A549 (cell line): Measurements from ENCODE around the gene PAFAH2.

ENCODE experiments used
- CEBPB ChIP-seq, 2 experiments: fragments of >200 bp in 1 of 2; sonication (Bioruptor Twin) in 1 of 2; formaldehyde crosslinking in 1 of 2; IDR thresholded peaks; 2 replicates each; pipeline ENCODE4 v1.6.1; 2012 to 2016
- CTCF ChIP-seq: fragments of >200 bp; sonication (Bioruptor Twin); formaldehyde crosslinking; IDR thresholded peaks from 3 replicates; pipeline ENCODE4 v1.5.1; 2016
- HOXA7 ChIP-seq: fragments of 250-450 bp; sonication (Bioruptor Pico); IDR thresholded peaks from 2 replicates; pipeline ENCODE4 v1.5.0; 2020; ENCODE audit warnings: mild to moderate bottlenecking, moderate library complexity
- JUNB ChIP-seq: fragments of >200 bp; sonication (Bioruptor Twin); formaldehyde crosslinking; IDR thresholded peaks from 2 replicates; pipeline ENCODE4 v1.6.1; 2016
- MAFK ChIP-seq: fragments of 450-650 bp; IDR thresholded peaks from 2 replicates; pipeline ENCODE4 v1.6.1; 2014; ENCODE audit not compliant: partially characterized antibody
- MAX ChIP-seq: IDR thresholded peaks from 2 replicates; pipeline ENCODE4 v1.6.1; 2012
- POLR2A ChIP-seq: IDR thresholded peaks from 2 replicates; pipeline ENCODE4 v1.6.1; 2012; ENCODE audit warnings: mild to moderate bottlenecking, low read length
- RCOR1 ChIP-seq: fragments of 150-350 bp; IDR thresholded peaks from 2 replicates; pipeline ENCODE4 v1.6.1; 2014; ENCODE audit warnings: antibody characterized with exemption, low read length, low read depth
- REST ChIP-seq: fragments of 200-600 bp; sonication (generic); IDR thresholded peaks from 2 replicates; pipeline ENCODE4 v1.6.1; 2016; ENCODE audit warnings: antibody characterized with exemption, mild to moderate bottlenecking, moderate library complexity
- RNF2 ChIP-seq: fragments of 200-600 bp; sonication (generic); IDR thresholded peaks from 2 replicates; pipeline ENCODE4 v1.6.1; 2016; ENCODE audit warnings: low read depth, mild to moderate bottlenecking, antibody characterized with exemption, moderate library complexity, borderline replicate concordance
- SMC3 ChIP-seq: fragments of >200 bp; sonication (Bioruptor Twin); formaldehyde crosslinking; IDR thresholded peaks from 3 replicates; pipeline ENCODE4 v1.6.1; 2018; ENCODE audit warnings: inconsistent platforms
- TF ChIP-seq, protein P1 (sequence below): fragments of 150-350 bp; IDR thresholded peaks from 2 replicates; pipeline ENCODE4 v1.6.1; 2014; ENCODE audit warnings: low read depth, mild to moderate bottlenecking, low read length
- TF ChIP-seq, protein P2 (sequence below): fragments of 250-450 bp; sonication (Bioruptor Pico); IDR thresholded peaks from 2 replicates; pipeline ENCODE4 v1.5.0; 2020; ENCODE audit warnings: low read depth, mild to moderate bottlenecking, moderate library complexity

- no peak for TF ChIP-seq JUNB
- TF ChIP-seq CTCF, result no peak
- no peak for TF ChIP-seq REST
- TF ChIP-seq MAFK, result no peak
- TF ChIP-seq RCOR1, result no peak
- no peak for TF ChIP-seq RNF2
- TF ChIP-seq SMC3, result no peak
- no peak for TF ChIP-seq MAX
- TF ChIP-seq, protein P1, sequence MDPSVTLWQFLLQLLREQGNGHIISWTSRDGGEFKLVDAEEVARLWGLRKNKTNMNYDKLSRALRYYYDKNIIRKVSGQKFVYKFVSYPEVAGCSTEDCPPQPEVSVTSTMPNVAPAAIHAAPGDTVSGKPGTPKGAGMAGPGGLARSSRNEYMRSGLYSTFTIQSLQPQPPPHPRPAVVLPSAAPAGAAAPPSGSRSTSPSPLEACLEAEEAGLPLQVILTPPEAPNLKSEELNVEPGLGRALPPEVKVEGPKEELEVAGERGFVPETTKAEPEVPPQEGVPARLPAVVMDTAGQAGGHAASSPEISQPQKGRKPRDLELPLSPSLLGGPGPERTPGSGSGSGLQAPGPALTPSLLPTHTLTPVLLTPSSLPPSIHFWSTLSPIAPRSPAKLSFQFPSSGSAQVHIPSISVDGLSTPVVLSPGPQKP, result no peak
- TF ChIP-seq, protein P2, sequence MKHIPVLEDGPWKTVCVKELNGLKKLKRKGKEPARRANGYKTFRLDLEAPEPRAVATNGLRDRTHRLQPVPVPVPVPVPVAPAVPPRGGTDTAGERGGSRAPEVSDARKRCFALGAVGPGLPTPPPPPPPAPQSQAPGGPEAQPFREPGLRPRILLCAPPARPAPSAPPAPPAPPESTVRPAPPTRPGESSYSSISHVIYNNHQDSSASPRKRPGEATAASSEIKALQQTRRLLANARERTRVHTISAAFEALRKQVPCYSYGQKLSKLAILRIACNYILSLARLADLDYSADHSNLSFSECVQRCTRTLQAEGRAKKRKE (CRISPR knock-in tag), result no peak
- TF ChIP-seq POLR2A, result no peak
- no peak for TF ChIP-seq CEBPB (IDR thresholded peaks at IDR 0.05)
- TF ChIP-seq HOXA7 (CRISPR knock-in tag), result no peak
Observed at GRCh38 chr1:26020941-26021646, 23.2 kb upstream of the PAFAH2 start.
